ENCODE measurements around the gene OR52I2.
A peak's percentile ranks its signal among the peaks of the same experiment; 100 is the strongest.

The OR52I2 gene

DNA sequence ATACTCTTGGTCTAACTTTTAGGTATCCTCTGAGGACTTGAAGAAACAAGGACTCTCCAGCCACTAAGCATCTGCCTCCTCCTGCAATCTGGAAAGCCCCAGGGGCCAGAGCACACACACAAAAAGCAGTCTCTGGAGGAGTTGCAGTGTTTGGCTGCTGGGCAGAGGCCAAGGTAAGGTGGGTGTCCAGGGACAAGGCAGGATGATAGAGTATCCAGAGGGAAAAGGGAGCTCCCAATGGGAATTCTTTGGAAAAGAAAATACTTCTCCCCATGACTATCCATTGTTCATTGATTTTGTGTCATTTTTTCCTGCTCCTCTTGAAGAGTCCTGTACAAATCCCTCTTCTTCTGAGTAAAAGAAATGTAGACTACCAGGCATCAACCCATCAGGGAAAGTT lies at the start of gene OR52I2:
OR52I2 (plus strand) TSS at position 301 of the 400 bp plus-strand sequence.
- no peak for TF ChIP-seq CTCF (IDR thresholded peaks at IDR 0.05; ENCODE audit: low read depth, low read length, missing control alignments)
- H3K4me3 ChIP-seq (ENCODE audit: low read depth, low read length): no peak within 1 kb of the TSS
- H3K27ac ChIP-seq: no peak within 1 kb of the TSS
- in situ Hi-C loops (cut with HindIII; ENCODE audit: low pct_ligation_motif_present, low sequenced_read_pairs): no loop called here
- no peaks in the 10 kb centered on the region for H3K27me3 ChIP-seq (replicated peaks)
- DNase-seq: no peak
- no peaks in the 10 kb centered on the region for H3K36me3 ChIP-seq (replicated peaks)

DNA sequence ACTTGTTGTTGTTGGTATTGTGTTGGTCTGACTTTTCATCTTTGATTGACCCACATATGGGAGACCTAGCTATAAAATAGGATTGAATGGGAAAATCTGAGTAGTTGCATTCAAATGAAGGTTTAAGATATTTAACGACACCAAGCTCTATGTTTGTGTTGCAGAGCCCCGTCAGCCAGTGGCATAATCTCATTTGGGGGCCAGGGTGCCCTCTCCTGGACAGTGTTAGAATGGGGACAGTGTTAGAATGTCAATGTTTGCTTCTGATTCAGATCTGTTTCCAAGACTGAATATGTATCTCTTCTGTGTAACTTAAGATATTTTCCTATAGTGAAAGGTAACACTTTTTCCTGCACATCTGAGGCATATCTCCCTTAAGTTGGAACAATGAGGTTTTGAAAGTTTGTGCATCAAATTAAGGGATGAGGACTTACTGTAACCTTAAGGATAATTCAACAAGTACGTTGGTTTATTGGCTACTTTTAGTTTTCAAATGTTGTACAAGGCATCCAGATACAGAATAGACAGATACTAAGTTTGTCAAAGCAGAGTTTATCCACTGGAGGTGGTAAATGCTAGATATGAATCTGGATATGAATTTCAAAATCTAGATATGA lies 41.8 kb upstream of the OR52I2 start:
- Histone ChIP-seq H3K36me3 (replicated peaks) (no peaks in the 10 kb centered on the region), H3K27ac (no peak overlapping the region), H3K27me3 (replicated peaks) (no peaks in the 10 kb centered on the region), H3K4me3 (ENCODE audit: low read depth, low read length) (no peak overlapping the region)
- peak; percentile 45 for DNase-seq
- peak; percentile 77 for TF ChIP-seq CTCF (IDR thresholded peaks at IDR 0.05; ENCODE audit: low read depth, low read length, missing control alignments)
- in situ Hi-C loops (cut with HindIII; ENCODE audit: low pct_ligation_motif_present, low sequenced_read_pairs): no loop called here

- H3K36me3 ChIP-seq (replicated peaks): no peaks in the 10 kb centered on the region
- no peak overlapping the region for H3K27ac ChIP-seq
- in situ Hi-C loops (cut with HindIII; ENCODE audit: low pct_ligation_motif_present, low sequenced_read_pairs): no loop called here
- DNase-seq: no peak
- H3K27me3 ChIP-seq (replicated peaks): no peaks in the 10 kb centered on the region
- H3K4me3 ChIP-seq (ENCODE audit: low read depth, low read length): no peak overlapping the region
- no peak for TF ChIP-seq CTCF (IDR thresholded peaks at IDR 0.05; ENCODE audit: low read depth, low read length, missing control alignments)
Measured at GRCh38 chr11:4541071-4541470, 40.5 kb upstream of the OR52I2 start.

DNA sequence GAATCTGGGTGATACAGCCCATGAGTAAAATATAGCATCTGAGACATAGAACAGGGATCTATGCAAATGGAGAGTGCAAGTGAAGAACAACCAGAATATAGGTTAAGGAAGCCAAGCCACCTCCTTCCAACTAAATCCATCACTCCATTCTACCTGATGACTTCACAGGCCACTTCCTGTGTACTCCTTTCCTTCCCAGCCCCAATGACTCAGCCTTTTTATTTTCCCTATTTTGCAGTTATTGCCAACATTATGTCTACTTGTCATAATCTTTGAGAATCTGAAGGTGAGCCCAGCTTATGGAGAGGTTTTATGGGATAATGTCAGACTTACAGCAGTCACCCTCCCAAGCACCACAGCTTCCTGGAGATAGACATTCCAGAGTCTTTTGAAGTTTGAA lies 38.0 kb upstream of the OR52I2 start:
- no peak overlapping the region for H3K4me3 ChIP-seq (ENCODE audit: low read depth, low read length)
- no peaks in the 10 kb centered on the region for H3K27me3 ChIP-seq (replicated peaks)
- H3K36me3 ChIP-seq (replicated peaks): no peaks in the 10 kb centered on the region
- DNase-seq: no peak
- no peak overlapping the region for H3K27ac ChIP-seq
- in situ Hi-C loops (cut with HindIII; ENCODE audit: low pct_ligation_motif_present, low sequenced_read_pairs): no loop called here
- no peak for TF ChIP-seq CTCF (IDR thresholded peaks at IDR 0.05; ENCODE audit: low read depth, low read length, missing control alignments)

GRCh38 chr11:4544891-4545290 lies 36.7 kb upstream of the OR52I2 start, which contains the start of gene OR52M1:
Gene OR52M1 (plus strand): TSS chr11:4545191. CDS start chr11:4545191, 0 bp downstream.
- in situ Hi-C loops (cut with HindIII; ENCODE audit: low pct_ligation_motif_present, low sequenced_read_pairs): no loop called here
- no peak for TF ChIP-seq CTCF (IDR thresholded peaks at IDR 0.05; ENCODE audit: low read depth, low read length, missing control alignments)
- H3K36me3 ChIP-seq (replicated peaks): no peaks in the 10 kb centered on the region
- DNase-seq: no peak
- no peak within 1 kb of the TSS for H3K27ac ChIP-seq
- H3K4me3 ChIP-seq (ENCODE audit: low read depth, low read length): no peak within 1 kb of the TSS
- H3K27me3 ChIP-seq (replicated peaks): no peaks in the 10 kb centered on the region

- no peaks in the 10 kb centered on the region for H3K36me3 ChIP-seq (replicated peaks)
- no peaks in the 10 kb centered on the region for H3K27me3 ChIP-seq (replicated peaks)
- in situ Hi-C loops (cut with HindIII; ENCODE audit: low pct_ligation_motif_present, low sequenced_read_pairs): no loop called here
- H3K27ac ChIP-seq: no peak overlapping the region
- DNase-seq: no peak
- no peak for TF ChIP-seq CTCF (IDR thresholded peaks at IDR 0.05; ENCODE audit: low read depth, low read length, missing control alignments)
- no peak overlapping the region for H3K4me3 ChIP-seq (ENCODE audit: low read depth, low read length)
Measured at GRCh38 chr11:4546878-4547277, 34.7 kb upstream of the OR52I2 start.

Data from brain microvascular endothelial cell (primary cell).